Mucosa of descending colon (tissue), 3 donors: ENCODE measurements around the gene NR6A1. TPM values are rescaled to one million over a fixed set of nuclear protein-coding genes. Genes with fewer than 3 reads are reported as not detected.

Experiments
- ATAC-seq: fragments of 200-7000 bp; cut with Tn5 transposase; one replicate; pipeline ENCODE4 v1.9.1; 2020; ENCODE audit warnings: mild to moderate bottlenecking, moderate library complexity
- DNase-seq, 3 donors: peaks; one replicate each; pipeline ENCODE4 v3.0.0-alpha.2; 2020
- H3K36me3 ChIP-seq: fragments of 200-600 bp; one replicate; pipeline ENCODE4 v1.8.0; 2021; ENCODE audit warnings: low read depth, mild to moderate bottlenecking
- H3K4me1 ChIP-seq: fragments of 200-600 bp; one replicate; pipeline ENCODE4 v1.8.0; 2021; ENCODE audit warnings: low read depth, mild to moderate bottlenecking
- H3K4me3 ChIP-seq: fragments of 200-600 bp; one replicate; pipeline ENCODE4 v1.8.0; 2021; ENCODE audit warnings: mild to moderate bottlenecking
- H3K9me3 ChIP-seq: fragments of 200-600 bp; one replicate; pipeline ENCODE4 v1.8.0; 2021; ENCODE audit warnings: mild to moderate bottlenecking
- CTCF ChIP-seq: fragments of 200-600 bp; IDR thresholded peaks from one replicate; pipeline ENCODE4 v1.8.0; 2022; ENCODE audit warnings: antibody characterized with exemption, mild to moderate bottlenecking
- intact Hi-C, 2 donors: fragments of 100-400 bp; cut with DNase I in 1 of 2; cut with micrococcal nuclease in 1 of 2; formaldehyde crosslinking; loops; one replicate each; pipeline versions ENCODE4 v1.11.0 to v1.11.1; 2022; cut with DNase I, micrococcal nuclease
- total RNA-seq, 3 donors: library from RNA; stranded (reverse); fragmentation: NEBNext Ultra II Directional in 2 of 3; extraction: Animal tissue kit (Norgen Biotek cat#: 25700) in 2 of 3; gene quantifications; one replicate each; pipeline versions ENCODE4 v1.2.1 to v1.2.4, GENCODE V29; 2021 to 2023
- donor health status: DM: no; HTN: no; CAD: no; lungs with moderate emphysema.
- donor health status: DM: no; HTN: no; CAD: no.
- donor health status: DM: no; HTN: yes; CAD: no.

The NR6A1 gene
- total RNA-seq, 3 donors from 2014 or later = 5.6 to 8.4 (median 7.0) TPM

GRCh38 chr9:124793015-124793541, 22.0 kb upstream of the NR6A1 start:
- no peak for DNase-seq
- no peak for TF ChIP-seq CTCF
- Histone ChIP-seq H3K4me1 (no peaks in the 10 kb centered on the region), H3K36me3 (no peaks in the 10 kb centered on the region), H3K9me3 (no peaks in the 10 kb centered on the region), H3K4me3 (no peak overlapping the region)
- intact Hi-C loops = no loop called here
- no peak for ATAC-seq

GRCh38 chr9:124792257-124793014, 21.3 kb upstream of the NR6A1 start:
- Histone ChIP-seq H3K4me3 (no peak overlapping the region), H3K9me3 (no peaks in the 10 kb centered on the region), H3K36me3 (no peaks in the 10 kb centered on the region), H3K4me1 (no peaks in the 10 kb centered on the region)
- intact Hi-C loops = no loop called here
- DNase-seq (no peak), ATAC-seq (no peak)
- TF ChIP-seq CTCF = no peak

GRCh38 chr9:124790801-124791505, 19.8 kb upstream of the NR6A1 start:
- TF ChIP-seq CTCF = no peak
- Histone ChIP-seq H3K9me3 (no peaks in the 10 kb centered on the region), H3K4me1 (no peaks in the 10 kb centered on the region), H3K36me3 (no peaks in the 10 kb centered on the region), H3K4me3 (no peak overlapping the region)
- DNase-seq (no peak), ATAC-seq (no peak)
- intact Hi-C loops = no loop called here

- intact Hi-C loops = no loop called here
- no peaks in the 10 kb centered on the region for H3K9me3 ChIP-seq
- H3K36me3 ChIP-seq = no peaks in the 10 kb centered on the region
- H3K4me3 ChIP-seq = no peak overlapping the region
- no peaks in the 10 kb centered on the region for H3K4me1 ChIP-seq
- ATAC-seq (no peak), DNase-seq (no peak)
- no peak for TF ChIP-seq CTCF
Measured at GRCh38 chr9:124790301-124790700, 19.2 kb upstream of the NR6A1 start.

- H3K4me3 ChIP-seq = no peak overlapping the region
- ATAC-seq = no peak
- DNase-seq = no peak
- H3K9me3 ChIP-seq = no peaks in the 10 kb centered on the region
- no peaks in the 10 kb centered on the region for H3K36me3 ChIP-seq
- no peak for TF ChIP-seq CTCF
- H3K4me1 ChIP-seq = no peaks in the 10 kb centered on the region
- intact Hi-C loops = no loop called here
Measured at GRCh38 chr9:124789531-124789930, 18.4 kb upstream of the NR6A1 start.
